HFFc6 (cell line): Measurements from ENCODE around the gene SH3D21. TPM values are rescaled to one million over a fixed set of nuclear protein-coding genes. Genes with fewer than 3 reads are reported as not detected.

Experiments
- DNase-seq: peaks from one replicate; pipeline ENCODE4 v3.0.0-alpha.2; 2018
- H3K27ac Mint-ChIP-seq: 2 replicates; pipeline ENCODE4 v1.8.0; 2020; ENCODE audit warnings: mild to moderate bottlenecking, mixed read lengths
- H3K27me3 Mint-ChIP-seq: 2 replicates; pipeline ENCODE4 v1.8.0; 2021; ENCODE audit warnings: mild to moderate bottlenecking, moderate library complexity, mixed read lengths; ENCODE audit not compliant: insufficient read depth
- H3K36me3 Mint-ChIP-seq: 2 replicates; pipeline ENCODE4 v1.8.0; 2021; ENCODE audit warnings: low read depth, mixed read lengths
- H3K4me1 Mint-ChIP-seq: 2 replicates; pipeline ENCODE4 v1.8.0; 2020; ENCODE audit warnings: low read depth, mixed read lengths
- H3K4me3 Mint-ChIP-seq: 2 replicates; pipeline ENCODE4 v1.8.0; 2020; ENCODE audit warnings: mild to moderate bottlenecking, moderate library complexity, mixed read lengths
- H3K9me3 Mint-ChIP-seq: 2 replicates; pipeline ENCODE4 v1.8.0; 2020; ENCODE audit warnings: mild to moderate bottlenecking, mixed read lengths
- CTCF ChIP-seq: fragments of 200-600 bp; sonication (generic); IDR thresholded peaks from 2 replicates; pipeline ENCODE4 v1.5.0; 2021; ENCODE audit warnings: antibody characterized with exemption, mild to moderate bottlenecking
- total RNA-seq, 6 experiments: library from RNA; stranded (reverse); fragmentation: NEBNext Ultra II Directional; extraction: Animal tissue kit (Norgen Biotek cat#: 25700); gene quantifications; 2 replicates in 1 of 6; 3 replicates in 5 of 6; pipeline ENCODE4 v1.2.3, GENCODE V29; 2021

The SH3D21 gene
- total RNA-seq, 6 experiments from 2014 or later: 2.7 to 5.3 (median 2.9) TPM

DNA sequence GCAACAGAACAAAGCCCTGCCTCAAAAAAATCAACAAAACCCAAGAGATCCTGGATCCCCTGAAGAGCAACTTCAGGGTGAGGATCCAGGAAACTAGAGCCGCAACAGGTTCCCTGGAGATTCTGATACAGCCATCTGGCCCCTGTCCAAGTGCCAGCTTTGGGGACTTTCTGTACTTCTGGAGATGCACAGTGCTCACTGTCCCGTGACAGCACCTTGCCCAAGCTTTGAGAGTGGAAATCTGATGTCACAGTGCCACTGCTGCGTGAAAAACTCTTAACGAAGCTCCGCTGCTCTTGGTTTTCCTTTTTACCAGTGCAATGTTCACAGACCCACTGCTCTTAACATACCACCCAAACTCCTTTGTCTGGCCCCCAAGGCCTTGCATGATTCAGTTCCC is 53.2 kb downstream of the SH3D21 start:
- TF ChIP-seq CTCF: no peak
- Mint-ChIP-seq H3K4me1 (peaks cover 32% of the 10 kb centered on the region), H3K27ac (no peak overlapping the region), H3K4me3 (no peak overlapping the region), H3K36me3 (peaks cover 39% of the 10 kb centered on the region), H3K9me3 (no peaks in the 10 kb centered on the region), H3K27me3 (no peaks in the 10 kb centered on the region)
- DNase-seq: no peak

GRCh38 chr1:36359911-36360550 is 53.9 kb downstream of the SH3D21 start:
- Mint-ChIP-seq H3K27ac (peak overlapping the region; percentile 13), H3K36me3 (peaks cover 35% of the 10 kb centered on the region), H3K9me3 (no peaks in the 10 kb centered on the region), H3K27me3 (no peaks in the 10 kb centered on the region), H3K4me1 (peaks cover 30% of the 10 kb centered on the region), H3K4me3 (no peak overlapping the region)
- no peak for TF ChIP-seq CTCF
- DNase-seq: no peak

- H3K4me1 Mint-ChIP-seq: peaks cover 61% of the 10 kb centered on the region
- peak overlapping the region; percentile 93 for H3K27ac Mint-ChIP-seq
- peak overlapping the region; percentile 65 for H3K4me3 Mint-ChIP-seq
- H3K9me3 Mint-ChIP-seq: no peaks in the 10 kb centered on the region
- peaks cover 2% of the 10 kb centered on the region; the same call in 1 of the 2 replicates for H3K27me3 Mint-ChIP-seq
- peak; percentile 73 for DNase-seq
- TF ChIP-seq CTCF: no peak
- H3K36me3 Mint-ChIP-seq: peaks cover 14% of the 10 kb centered on the region; the same call in 1 of the 2 replicates
These were observed 59.2 kb downstream of the SH3D21 start for GRCh38 chr1:36365381-36365780.

GRCh38 chr1:36366091-36366661 is 60.0 kb downstream of the SH3D21 start:
- DNase-seq: peak; percentile 62

DNA sequence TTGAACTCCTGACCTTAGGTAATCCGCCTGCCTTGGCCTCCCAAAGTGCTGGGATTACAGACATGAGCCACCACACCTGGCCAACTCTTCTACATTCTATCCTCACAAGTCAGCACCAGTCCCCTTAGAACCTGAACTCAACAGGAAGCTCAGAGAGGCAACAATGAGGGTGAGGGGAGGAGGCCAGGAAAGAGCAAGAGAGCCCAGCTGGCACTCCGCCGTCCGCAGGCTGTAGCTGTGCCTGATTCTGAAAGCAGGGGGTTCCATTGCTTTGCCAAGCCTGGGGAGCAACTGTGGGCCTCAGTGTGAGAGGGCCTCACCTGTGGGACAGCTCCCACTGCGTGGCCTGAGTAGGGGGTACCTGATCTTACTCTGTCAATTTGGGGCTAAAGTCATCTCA is 60.9 kb downstream of the SH3D21 start:
- Mint-ChIP-seq H3K36me3 (peaks cover 5% of the 10 kb centered on the region; the same call in 1 of the 2 replicates), H3K27me3 (peaks cover 2% of the 10 kb centered on the region; the same call in 1 of the 2 replicates), H3K4me3 (no peak overlapping the region), H3K9me3 (no peaks in the 10 kb centered on the region), H3K4me1 (peaks cover 56% of the 10 kb centered on the region), H3K27ac (peak overlapping the region; percentile 93)
- TF ChIP-seq CTCF: no peak
- no peak for DNase-seq

More at GRCh38 chr1:36366091-36366661, 60.0 kb downstream of the SH3D21 start:
- Mint-ChIP-seq H3K36me3 (peaks cover 8% of the 10 kb centered on the region; the same call in 1 of the 2 replicates), H3K4me3 (peak overlapping the region; percentile 65), H3K27ac (peak overlapping the region; percentile 93), H3K9me3 (no peaks in the 10 kb centered on the region), H3K27me3 (peaks cover 2% of the 10 kb centered on the region; the same call in 1 of the 2 replicates), H3K4me1 (peaks cover 54% of the 10 kb centered on the region)
- peak; percentile 15; the same call in 1 of the 2 replicates for TF ChIP-seq CTCF
